GM19468 (cell line): ENCODE results near the gene UBTF.

ENCODE experiments used
- ATAC-seq: cut with Tn5 transposase; IDR thresholded peaks from one replicate; pipeline ENCODE4 v1.9.1; 2021; ENCODE audit warnings: mild to moderate bottlenecking, moderate library complexity, moderate number of reproducible peaks; ENCODE audit not compliant: unreplicated experiment; ENCODE audit errors: extremely low read depth

The UBTF gene

GRCh38 chr17:44176671-44177501 lies 42.6 kb downstream of the UBTF start:
- no peak for ATAC-seq

- no peak for ATAC-seq
Measured at GRCh38 chr17:44176257-44176656, 43.2 kb downstream of the UBTF start.

DNA sequence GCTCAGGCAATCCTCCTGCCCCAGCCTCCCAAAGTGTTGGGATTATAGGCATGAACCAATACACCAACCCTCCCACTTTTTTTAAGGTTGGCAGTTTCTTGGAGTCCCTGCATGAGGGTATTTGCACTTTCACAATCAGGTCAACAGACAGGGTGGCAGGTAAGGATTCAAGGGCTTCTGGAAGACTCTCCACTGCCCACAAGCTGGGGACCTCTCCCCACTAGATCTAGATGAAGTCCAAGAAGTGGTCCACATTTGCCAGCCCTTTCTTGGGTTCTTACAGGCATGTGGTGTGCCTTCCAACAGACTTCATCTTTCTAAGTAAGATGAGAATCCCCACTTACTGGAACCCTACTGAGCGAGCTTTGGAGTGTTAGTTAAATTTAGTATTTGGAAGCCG lies 45.0 kb downstream of the UBTF start:
- no peak for ATAC-seq

DNA sequence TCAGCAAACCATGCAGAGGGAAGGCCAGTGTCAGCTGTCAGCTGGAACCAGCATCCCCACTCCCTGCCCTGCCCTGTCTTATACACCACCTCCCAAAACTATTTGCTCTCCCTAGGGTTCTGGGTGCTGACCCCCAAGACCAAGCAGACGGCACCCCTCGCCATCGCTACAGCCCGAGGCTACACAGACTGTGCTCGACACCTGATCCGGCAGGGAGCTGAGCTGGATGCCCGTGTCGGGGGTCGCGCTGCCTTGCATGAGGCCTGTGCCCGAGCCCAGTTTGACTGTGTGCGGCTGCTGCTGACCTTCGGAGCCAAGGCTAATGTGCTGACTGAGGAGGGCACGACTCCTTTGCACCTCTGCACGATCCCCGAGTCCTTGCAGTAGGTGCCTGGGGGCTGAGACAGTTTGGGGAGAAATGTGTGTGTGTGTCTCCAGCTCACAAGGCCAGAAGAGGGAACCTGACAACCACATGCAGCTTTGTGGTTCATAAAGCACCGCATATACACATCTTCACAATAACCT lies 47.5 kb downstream of the UBTF start:
- ATAC-seq = no peak

DNA sequence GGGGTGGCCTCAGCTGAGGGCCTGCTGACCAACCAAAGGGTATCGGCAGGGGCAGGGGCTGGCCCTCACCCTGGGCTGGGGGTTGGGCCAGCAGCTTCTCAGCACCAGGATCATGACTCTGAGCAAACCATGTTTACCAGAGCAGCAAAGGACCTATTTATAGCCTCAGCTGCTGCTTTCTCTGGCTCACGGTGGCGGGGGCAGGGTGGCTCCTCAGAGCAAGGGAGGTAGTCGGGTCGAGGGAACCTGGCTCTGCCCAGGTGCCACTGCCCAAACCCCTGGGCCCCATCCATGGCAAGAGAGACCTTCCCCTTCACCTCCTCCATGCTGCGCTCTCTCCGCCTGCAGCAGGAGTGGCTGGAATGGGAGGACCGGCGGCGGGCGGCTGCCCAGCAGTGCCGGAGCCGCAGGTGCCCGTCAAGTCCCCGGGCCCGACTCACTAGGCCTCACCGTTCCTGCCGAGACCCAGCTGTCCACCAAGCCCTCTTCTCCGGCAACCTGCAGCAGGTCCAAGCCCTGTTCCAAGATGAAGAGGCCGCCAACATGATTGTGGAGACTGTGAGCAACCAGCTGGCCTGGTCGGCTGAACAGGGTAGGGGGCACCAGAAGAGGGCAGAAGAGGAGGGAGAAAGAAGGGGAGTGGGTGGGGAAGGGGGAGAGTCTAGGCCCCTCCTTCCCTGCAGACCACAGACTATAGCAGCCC lies 48.8 kb downstream of the UBTF start, which contains the start of gene ASB16:
Gene ASB16 (plus strand): TSS at position 206 of the 703 bp plus-strand sequence. CDS start 86 bp downstream, at position 292.
- ATAC-seq = no peak

- no peak for ATAC-seq
Measured at GRCh38 chr17:44170135-44170498, 49.4 kb downstream of the UBTF start.

DNA sequence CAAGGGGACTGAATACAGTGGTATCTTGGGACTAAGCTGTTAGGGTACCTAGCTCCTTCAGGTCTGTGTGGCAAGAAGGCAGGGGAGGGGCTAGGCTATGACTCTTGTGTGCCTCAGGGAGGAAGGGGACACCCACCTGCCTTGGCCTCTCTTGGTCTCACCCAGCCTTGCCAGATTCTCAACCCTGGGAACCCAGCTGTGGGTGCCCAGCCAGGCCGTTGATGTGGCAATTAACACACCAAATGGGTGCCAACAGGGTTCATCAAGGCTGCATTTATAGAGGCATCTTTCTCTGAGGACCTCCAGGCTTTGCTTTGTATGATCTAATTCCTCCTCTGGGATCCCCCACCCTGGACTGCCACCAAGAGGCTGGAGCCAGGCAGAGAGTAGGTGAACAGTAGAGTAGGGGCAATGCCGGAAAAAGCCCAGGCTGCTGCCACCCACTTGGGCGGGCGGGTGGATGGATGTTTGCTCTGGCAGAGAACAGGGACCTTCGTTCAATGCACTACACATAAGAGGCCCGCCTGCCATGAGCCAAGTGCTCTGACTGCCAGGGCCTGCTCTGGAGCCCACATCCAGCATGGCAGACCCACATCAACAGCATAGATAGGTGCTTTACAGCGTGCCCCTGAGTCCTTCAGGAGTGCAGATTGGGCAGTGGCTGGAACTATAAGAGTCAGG lies 52.2 kb downstream of the UBTF start:
- no peak for ATAC-seq

GRCh38 chr17:44164476-44164875 lies 55.0 kb downstream of the UBTF start:
- ATAC-seq = no peak

DNA sequence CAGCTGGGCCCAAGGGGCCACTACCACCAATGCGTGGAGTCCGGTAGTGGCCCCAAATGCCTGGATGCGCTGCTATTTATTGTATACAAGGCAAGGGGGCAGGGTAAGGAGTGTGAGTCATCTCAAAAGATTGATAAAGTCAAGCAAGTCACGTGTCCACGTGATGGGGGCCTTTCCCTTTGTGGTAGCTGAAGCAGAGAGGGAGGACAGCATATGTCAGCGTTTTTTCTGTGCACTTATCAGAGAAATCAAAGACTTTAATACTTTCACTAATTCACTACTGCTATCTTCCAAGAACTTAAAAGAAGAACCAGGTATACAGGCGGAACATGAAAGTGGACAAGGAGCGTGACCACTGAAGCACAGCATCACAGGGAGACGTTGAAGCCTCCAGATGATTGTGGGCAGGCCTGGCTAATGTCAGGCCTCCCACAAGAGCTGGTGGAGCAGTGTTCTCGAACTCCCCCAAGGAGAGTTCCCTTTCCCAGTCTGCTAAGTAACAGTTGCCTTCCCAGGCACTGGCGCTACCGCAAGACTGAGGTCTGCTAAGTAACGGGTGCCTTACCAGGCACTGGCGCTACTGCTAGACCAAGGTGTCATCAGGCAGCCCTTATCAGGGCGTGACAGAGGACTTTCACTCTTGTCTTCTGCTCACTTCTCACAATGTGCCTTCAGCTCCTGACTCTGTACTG lies 59.8 kb downstream of the UBTF start:
- no peak for ATAC-seq

GRCh38 chr17:44155488-44155887 lies 64.0 kb downstream of the UBTF start:
- ATAC-seq = no peak
